ENCODE results near the gene CHST5. TPM values are rescaled to one million over a fixed set of nuclear protein-coding genes. Genes with fewer than 3 reads are reported as not detected.

Gene CHST5
- total and polyA plus RNA-seq, 2 of the 13 experiments (the other 11 are each of a cell fraction or from before 2014, with no cell fraction given), result 0.05 TPM; not detected in 1

GRCh38 chr16:75565640-75566039 lies 29.7 kb upstream of the CHST5 start:
- TF ChIP-seq TEAD3 (CRISPR knock-in tag; optimal IDR thresholded peaks at IDR 0.05; ENCODE audit: borderline replicate concordance) (peak; percentile 8), ZNF317 (CRISPR knock-in tag; IDR thresholded peaks at IDR 0.05) (0 out of 2 replicates have a peak, but pooled peaks have one; percentile 10), NCOA1 (CRISPR knock-in tag; IDR thresholded peaks at IDR 0.05) (0 out of 2 replicates have a peak, but pooled peaks have one; percentile 95), LCORL (IDR thresholded peaks at IDR 0.05) (0 out of 2 replicates have a peak, but pooled peaks have one; percentile 6), LCORL (CRISPR knock-in tag; IDR thresholded peaks at IDR 0.05) (no peak; the same call in 1 of the 2 replicates), FOXC1 (CRISPR knock-in tag; IDR thresholded peaks at IDR 0.05; ENCODE audit: borderline replicate concordance) (no peak), ZSCAN12 (CRISPR knock-in tag; IDR thresholded peaks at IDR 0.05) (peak; percentile 2; the same call in 1 of the 2 replicates), NR2F1 (CRISPR knock-in tag; IDR thresholded peaks at IDR 0.05) (no peak), ZNF83 (CRISPR knock-in tag; IDR thresholded peaks at IDR 0.05; ENCODE audit: borderline replicate concordance) (no peak), ZNF775 (CRISPR knock-in tag; IDR thresholded peaks at IDR 0.05; ENCODE audit: borderline replicate concordance) (no peak), NR1H2 (CRISPR knock-in tag; IDR thresholded peaks at IDR 0.05; ENCODE audit: borderline replicate concordance, low read depth) (no peak), ZNF510 (CRISPR knock-in tag; IDR thresholded peaks at IDR 0.05; ENCODE audit: low read depth) (0 out of 2 replicates have a peak, but pooled peaks have one; percentile 4), MTF2 (CRISPR knock-in tag; IDR thresholded peaks at IDR 0.05; ENCODE audit: borderline replicate concordance) (0 out of 2 replicates have a peak, but pooled peaks have one; percentile 67), IKZF4 (CRISPR knock-in tag; IDR thresholded peaks at IDR 0.05; ENCODE audit: borderline replicate concordance, low read depth, not compliant biosample characterization) (peak; percentile 3), FLYWCH1 (CRISPR knock-in tag; IDR thresholded peaks at IDR 0.05) (0 out of 2 replicates have a peak, but pooled peaks have one; percentile 7)
- TF ChIP-seq, protein P1, sequence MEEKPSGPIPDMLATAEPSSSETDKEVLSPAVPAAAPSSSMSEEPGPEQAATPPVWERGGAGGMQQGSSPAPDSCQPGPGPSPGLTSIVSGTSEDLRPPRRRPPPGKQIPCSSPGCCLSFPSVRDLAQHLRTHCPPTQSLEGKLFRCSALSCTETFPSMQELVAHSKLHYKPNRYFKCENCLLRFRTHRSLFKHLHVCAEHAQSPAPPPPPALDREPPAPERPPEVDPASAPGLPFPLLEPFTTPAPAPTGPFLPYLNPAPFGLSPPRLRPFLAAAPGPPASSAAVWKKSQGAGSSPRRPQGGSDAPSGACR (CRISPR knock-in tag; IDR thresholded peaks at IDR 0.05), result peak; percentile 79; the same call in 1 of the 2 replicates
- TF ChIP-seq, protein P2, sequence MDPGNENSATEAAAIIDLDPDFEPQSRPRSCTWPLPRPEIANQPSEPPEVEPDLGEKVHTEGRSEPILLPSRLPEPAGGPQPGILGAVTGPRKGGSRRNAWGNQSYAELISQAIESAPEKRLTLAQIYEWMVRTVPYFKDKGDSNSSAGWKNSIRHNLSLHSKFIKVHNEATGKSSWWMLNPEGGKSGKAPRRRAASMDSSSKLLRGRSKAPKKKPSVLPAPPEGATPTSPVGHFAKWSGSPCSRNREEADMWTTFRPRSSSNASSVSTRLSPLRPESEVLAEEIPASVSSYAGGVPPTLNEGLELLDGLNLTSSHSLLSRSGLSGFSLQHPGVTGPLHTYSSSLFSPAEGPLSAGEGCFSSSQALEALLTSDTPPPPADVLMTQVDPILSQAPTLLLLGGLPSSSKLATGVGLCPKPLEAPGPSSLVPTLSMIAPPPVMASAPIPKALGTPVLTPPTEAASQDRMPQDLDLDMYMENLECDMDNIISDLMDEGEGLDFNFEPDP (CRISPR knock-in tag; conservative IDR thresholded peaks at IDR 0.05), result 0 out of 2 replicates have a peak, but pooled peaks have one; percentile 71
- TF ChIP-seq, protein P3, sequence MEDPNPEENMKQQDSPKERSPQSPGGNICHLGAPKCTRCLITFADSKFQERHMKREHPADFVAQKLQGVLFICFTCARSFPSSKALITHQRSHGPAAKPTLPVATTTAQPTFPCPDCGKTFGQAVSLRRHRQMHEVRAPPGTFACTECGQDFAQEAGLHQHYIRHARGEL (CRISPR knock-in tag; IDR thresholded peaks at IDR 0.05), result peak; percentile 34
- ChIA-PET POLR2A (interaction anchor here (0.7 to 3.2 kb wide), 6 partner anchors 10 to 82 kb away, joined by 3 to 27 read pairs (median 10); partner anchors contain the start of genes ADAT1, CHST5, KARS1 and TERF2IP), CTCF (ENCODE audit: low intra/inter-chr PET ratio, low total read pairs) (no interaction called here)
- H3K9me3 ChIP-seq (ENCODE audit: low read length), result no peaks in the 10 kb centered on the region
- in situ Hi-C loops (cut with HindIII; ENCODE audit: extremely low pct_ligation_motif_present, low pct_unique_long_range_greater_than_20kb), result no loop called here
- BruUV-seq (replicated peaks), result no TSS peak
- DNase-seq (ENCODE audit: low spot score) (no peak), ATAC-seq (peak; percentile 60), FAIRE-seq (no peak)
- H3K79me2 ChIP-seq (ENCODE audit: insufficient read depth, low read length), result peaks cover 13% of the 10 kb centered on the region
- peak overlapping the region; percentile 83; the same call in 1 of the 2 replicates for H3K9ac ChIP-seq (ENCODE audit: insufficient read depth, low read depth, low read length)
- H2AFZ ChIP-seq (ENCODE audit: low read length), result peak overlapping the region; percentile 85
- WGBS (ENCODE audit: low lambda C conversion rate), result 1% methylated on average over 15 of the region's 15 CpGs
- peaks cover 0 to 6% of the 10 kb centered on the region in 2 experiments; a peak in 2 of 5 replicates for H3K27me3 ChIP-seq (ENCODE audit: control insufficient read depth in 1 of 2, insufficient read depth in 2 of 2, low read length in 2 of 2)
- H3K4me3 ChIP-seq (replicated peaks in 1 of 3; ENCODE audit: insufficient read depth in 1 of 3, low read depth in 2 of 3, low read length in 3 of 3), result peak overlapping the region; percentile 87 to 96 (median 88)
- intact Hi-C loops (cut with micrococcal nuclease; ENCODE audit: unreplicated experiment), result loop anchor here (1.0 to 5.0 kb wide), 3 partner anchors 9 to 82 kb away; partner anchors contain the start of genes KARS1, TERF2IP and TMEM231
- peaks cover 28% of the 10 kb centered on the region for H3K4me1 ChIP-seq (ENCODE audit: insufficient read depth, low read length)
- peaks cover 9 to 29% of the 10 kb centered on the region in 2 experiments for H3K36me3 ChIP-seq (replicated peaks in 1 of 2; ENCODE audit: control insufficient read depth in 1 of 2, insufficient read depth in 2 of 2, low read length in 2 of 2)
- no peak overlapping the region for H3K27ac ChIP-seq (ENCODE audit: extremely low read length, insufficient read depth, low read length)
- H4K20me1 ChIP-seq (ENCODE audit: insufficient read depth, low read length), result peaks cover 13% of the 10 kb centered on the region; the same call in 1 of the 2 replicates
- H3K4me2 ChIP-seq (ENCODE audit: low read depth, low read length), result peak overlapping the region; percentile 99

All from HepG2 (cell line).